Measurements from ENCODE around the gene MACROD1. TPM values are rescaled to one million over a fixed set of nuclear protein-coding genes. Genes with fewer than 3 reads are reported as not detected.

Gene MACROD1
- total RNA-seq, 3 donors from 2014 or later (not counting 1 experiment from before 2014, with no cell fraction given) = 0.73 to 3.3 (median 1.8) TPM

- H3K4me1 ChIP-seq (ENCODE audit: control insufficient read depth, insufficient read depth, low read length) = no peaks in the 10 kb centered on the region
- H3K9me3 ChIP-seq (ENCODE audit: control insufficient read depth, insufficient read depth, low read length) = no peaks in the 10 kb centered on the region
- H3K4me1 Mint-ChIP-seq = peaks cover 0 to 9% of the 10 kb centered on the region in 2 donors
- intact Hi-C loops (cut with micrococcal nuclease) = no loop called here
- H3K4me3 ChIP-seq (ENCODE audit: low read length) = no peak overlapping the region
- peaks cover 0 to 5% of the 10 kb centered on the region in 2 donors for H3K9me3 Mint-ChIP-seq
- H3K27ac ChIP-seq (ENCODE audit: low read length) = no peak overlapping the region
- 90% methylated on average over 20 of the region's 20 CpGs for WGBS (ENCODE audit: insufficient coverage)
- ATAC-seq = no peak
- H3K4me3 Mint-ChIP-seq = no peak overlapping the region
- no peak overlapping the region for H3K27ac Mint-ChIP-seq
- H3K36me3 Mint-ChIP-seq = no peaks in the 10 kb centered on the region
- H3K27me3 ChIP-seq (ENCODE audit: control insufficient read depth, insufficient read depth, low read length) = no peaks in the 10 kb centered on the region
- no peak for TF ChIP-seq CTCF (IDR thresholded peaks at IDR 0.05)
- no peaks in the 10 kb centered on the region for H3K36me3 ChIP-seq (ENCODE audit: control insufficient read depth, insufficient read depth, low read length)
- no peak for DNase-seq
- no peaks in the 10 kb centered on the region for H3K27me3 Mint-ChIP-seq (ENCODE audit: low read depth in 2 of 2)
Observed at GRCh38 chr11:64015510-64015909, 150.4 kb downstream of the MACROD1 start.

- no peak for ATAC-seq
- no peaks in the 10 kb centered on the region for H3K36me3 Mint-ChIP-seq
- H3K4me3 Mint-ChIP-seq = no peak overlapping the region
- intact Hi-C loops (cut with micrococcal nuclease) = no loop called here
- H3K27ac ChIP-seq (ENCODE audit: low read length) = no peak overlapping the region
- peaks cover 0 to 17% of the 10 kb centered on the region in 2 donors for H3K4me1 Mint-ChIP-seq
- peaks cover 0 to 5% of the 10 kb centered on the region in 2 donors for H3K9me3 Mint-ChIP-seq
- no peaks in the 10 kb centered on the region for H3K36me3 ChIP-seq (ENCODE audit: control insufficient read depth, insufficient read depth, low read length)
- no peaks in the 10 kb centered on the region for H3K27me3 Mint-ChIP-seq (ENCODE audit: low read depth in 2 of 2)
- no peak overlapping the region for H3K4me3 ChIP-seq (ENCODE audit: low read length)
- H3K27ac Mint-ChIP-seq = no peak overlapping the region
- H3K4me1 ChIP-seq (ENCODE audit: control insufficient read depth, insufficient read depth, low read length) = no peaks in the 10 kb centered on the region
- TF ChIP-seq CTCF (IDR thresholded peaks at IDR 0.05) = no peak
- 96% methylated on average over 11 of the region's 11 CpGs for WGBS (ENCODE audit: insufficient coverage)
- DNase-seq = no peak
- peaks cover 3% of the 10 kb centered on the region for H3K9me3 ChIP-seq (ENCODE audit: control insufficient read depth, insufficient read depth, low read length)
- no peaks in the 10 kb centered on the region for H3K27me3 ChIP-seq (ENCODE audit: control insufficient read depth, insufficient read depth, low read length)
Observed at GRCh38 chr11:64014356-64014755, 151.6 kb downstream of the MACROD1 start.

- 92% methylated on average over 16 of the region's 16 CpGs for WGBS (ENCODE audit: insufficient coverage)
- ATAC-seq (no peak), DNase-seq (no peak)
- no peaks in the 10 kb centered on the region for H3K4me1 ChIP-seq (ENCODE audit: control insufficient read depth, insufficient read depth, low read length)
- no peak for TF ChIP-seq CTCF (IDR thresholded peaks at IDR 0.05)
- peaks cover 3% of the 10 kb centered on the region for H3K9me3 ChIP-seq (ENCODE audit: control insufficient read depth, insufficient read depth, low read length)
- H3K36me3 ChIP-seq (ENCODE audit: control insufficient read depth, insufficient read depth, low read length) = no peaks in the 10 kb centered on the region
- Mint-ChIP-seq H3K36me3 (no peaks in the 10 kb centered on the region), H3K4me3 (no peak overlapping the region), H3K27ac (no peak overlapping the region), H3K4me1 (peaks cover 0 to 18% of the 10 kb centered on the region in 2 donors), H3K9me3 (peaks cover 0 to 5% of the 10 kb centered on the region in 2 donors), H3K27me3 (ENCODE audit: low read depth in 2 of 2) (peaks cover 0 to under 1% of the 10 kb centered on the region in 2 donors)
- no peaks in the 10 kb centered on the region for H3K27me3 ChIP-seq (ENCODE audit: control insufficient read depth, insufficient read depth, low read length)
- H3K27ac ChIP-seq (ENCODE audit: low read length) = no peak overlapping the region
- no peak overlapping the region for H3K4me3 ChIP-seq (ENCODE audit: low read length)
- intact Hi-C loops (cut with micrococcal nuclease) = no loop called here
Observed at GRCh38 chr11:64013141-64013896, 152.6 kb downstream of the MACROD1 start.
